Spleen (tissue), 7 donors: ENCODE measurements around the gene MYLK.

ENCODE experiments used
- POLR2A ChIP-seq, 3 donors: fragments of 450-650 bp; IDR thresholded peaks; one replicate each; pipeline ENCODE4 v1.5.1; 2017; ENCODE audit warnings: antibody characterized with exemption in 3 of 3, mild to moderate bottlenecking in 1 of 3
- TF ChIP-seq, protein P1 (sequence below), 11 experiments: fragments of 200-600 bp in 7 of 11; fragments of 450-650 bp in 4 of 11; sonication (generic) in 4 of 11; IDR thresholded peaks in 8 of 11; conservative IDR thresholded peaks in 3 of 11; 1 replicate in 7 of 11; 2 replicates in 4 of 11; pipeline versions ENCODE4 v1.4.0 to v1.8.0; 2016 to 2021; ENCODE audit warnings: antibody characterized with exemption in 11 of 11, inconsistent platforms in 4 of 11, mild to moderate bottlenecking in 1 of 11
- donor health status: DM: no; HTN: no; CAD: no; lungs with moderate emphysema.
- donor health status: DM: no; HTN: no; CAD: no.
- donor health status: DM: no; HTN: no; CAD: no.

DNA sequence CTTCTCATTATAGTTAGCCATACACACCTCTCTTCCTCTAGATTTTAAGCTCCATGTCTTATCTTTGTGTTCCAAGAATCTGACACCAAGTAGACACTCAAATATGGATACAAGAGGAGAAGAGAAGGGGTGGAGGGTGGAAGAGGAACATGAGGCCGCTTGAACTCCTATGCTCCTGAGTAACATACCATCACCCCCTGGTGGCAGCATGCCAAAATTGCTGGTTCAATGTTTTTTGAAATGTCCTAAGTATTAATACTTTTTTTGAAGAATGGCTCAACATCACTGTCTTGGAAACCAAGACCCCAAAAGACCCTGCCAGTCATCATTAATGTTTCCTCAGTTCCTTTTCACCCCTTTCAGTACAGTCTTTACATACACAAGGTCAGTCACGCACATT, 227.4 kb downstream of the MYLK start:
- TF ChIP-seq, protein P1, sequence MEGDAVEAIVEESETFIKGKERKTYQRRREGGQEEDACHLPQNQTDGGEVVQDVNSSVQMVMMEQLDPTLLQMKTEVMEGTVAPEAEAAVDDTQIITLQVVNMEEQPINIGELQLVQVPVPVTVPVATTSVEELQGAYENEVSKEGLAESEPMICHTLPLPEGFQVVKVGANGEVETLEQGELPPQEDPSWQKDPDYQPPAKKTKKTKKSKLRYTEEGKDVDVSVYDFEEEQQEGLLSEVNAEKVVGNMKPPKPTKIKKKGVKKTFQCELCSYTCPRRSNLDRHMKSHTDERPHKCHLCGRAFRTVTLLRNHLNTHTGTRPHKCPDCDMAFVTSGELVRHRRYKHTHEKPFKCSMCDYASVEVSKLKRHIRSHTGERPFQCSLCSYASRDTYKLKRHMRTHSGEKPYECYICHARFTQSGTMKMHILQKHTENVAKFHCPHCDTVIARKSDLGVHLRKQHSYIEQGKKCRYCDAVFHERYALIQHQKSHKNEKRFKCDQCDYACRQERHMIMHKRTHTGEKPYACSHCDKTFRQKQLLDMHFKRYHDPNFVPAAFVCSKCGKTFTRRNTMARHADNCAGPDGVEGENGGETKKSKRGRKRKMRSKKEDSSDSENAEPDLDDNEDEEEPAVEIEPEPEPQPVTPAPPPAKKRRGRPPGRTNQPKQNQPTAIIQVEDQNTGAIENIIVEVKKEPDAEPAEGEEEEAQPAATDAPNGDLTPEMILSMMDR (IDR thresholded peaks at IDR 0.05 in 8 of 11, conservative IDR thresholded peaks at IDR 0.05 in 3 of 11), result no peak
- no peak for TF ChIP-seq POLR2A (IDR thresholded peaks at IDR 0.05)
